COR-L47 (cell line): ENCODE results near the gene LCTL.
A peak's percentile ranks its signal among the peaks of the same experiment; 100 is the strongest.

ENCODE experiments used
- DNase-seq: peaks from one replicate; lab custom pipeline; 2025; lab: John Stamatoyannopoulos, UW

Gene LCTL, protein sequence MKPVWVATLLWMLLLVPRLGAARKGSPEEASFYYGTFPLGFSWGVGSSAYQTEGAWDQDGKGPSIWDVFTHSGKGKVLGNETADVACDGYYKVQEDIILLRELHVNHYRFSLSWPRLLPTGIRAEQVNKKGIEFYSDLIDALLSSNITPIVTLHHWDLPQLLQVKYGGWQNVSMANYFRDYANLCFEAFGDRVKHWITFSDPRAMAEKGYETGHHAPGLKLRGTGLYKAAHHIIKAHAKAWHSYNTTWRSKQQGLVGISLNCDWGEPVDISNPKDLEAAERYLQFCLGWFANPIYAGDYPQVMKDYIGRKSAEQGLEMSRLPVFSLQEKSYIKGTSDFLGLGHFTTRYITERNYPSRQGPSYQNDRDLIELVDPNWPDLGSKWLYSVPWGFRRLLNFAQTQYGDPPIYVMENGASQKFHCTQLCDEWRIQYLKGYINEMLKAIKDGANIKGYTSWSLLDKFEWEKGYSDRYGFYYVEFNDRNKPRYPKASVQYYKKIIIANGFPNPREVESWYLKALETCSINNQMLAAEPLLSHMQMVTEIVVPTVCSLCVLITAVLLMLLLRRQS

DNA sequence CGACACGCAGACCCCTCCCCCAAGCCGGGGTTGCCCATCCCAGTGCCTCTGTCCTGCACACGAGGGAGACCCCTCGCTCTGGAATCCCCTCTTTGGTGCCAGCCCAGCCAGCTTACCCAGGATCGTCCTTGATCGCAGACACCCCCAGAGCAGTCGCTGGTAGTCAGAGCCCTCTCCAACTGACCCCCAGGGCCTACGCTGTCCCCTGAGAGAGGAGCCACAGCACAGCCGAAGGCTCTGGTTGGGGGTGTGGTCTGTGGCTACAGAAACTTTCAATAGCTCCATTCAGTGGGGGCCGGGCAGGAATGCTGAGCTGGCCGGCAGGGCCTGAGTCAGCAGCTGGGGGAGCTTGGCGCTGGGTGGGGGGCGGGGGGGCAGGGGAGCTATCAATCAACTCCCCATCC lies at the start of gene LCTL:
Gene LCTL, minus strand, starts transcription at position 258 of the 404 bp plus-strand sequence. CDS start 633 bp downstream, outside the sequence.
- no peak for DNase-seq

- DNase-seq: no peak
Observed at GRCh38 chr15:66614951-66615760, 49.4 kb upstream of the LCTL start.

- DNase-seq: no peak
Observed at GRCh38 chr15:66614456-66614855, 48.7 kb upstream of the LCTL start.

- DNase-seq: no peak
Observed at GRCh38 chr15:66613743-66614142, 47.9 kb upstream of the LCTL start.

GRCh38 chr15:66611257-66612053 lies 45.7 kb upstream of the LCTL start:
- no peak for DNase-seq

- no peak for DNase-seq
Observed at GRCh38 chr15:66609876-66610275, 44.1 kb upstream of the LCTL start.

DNA sequence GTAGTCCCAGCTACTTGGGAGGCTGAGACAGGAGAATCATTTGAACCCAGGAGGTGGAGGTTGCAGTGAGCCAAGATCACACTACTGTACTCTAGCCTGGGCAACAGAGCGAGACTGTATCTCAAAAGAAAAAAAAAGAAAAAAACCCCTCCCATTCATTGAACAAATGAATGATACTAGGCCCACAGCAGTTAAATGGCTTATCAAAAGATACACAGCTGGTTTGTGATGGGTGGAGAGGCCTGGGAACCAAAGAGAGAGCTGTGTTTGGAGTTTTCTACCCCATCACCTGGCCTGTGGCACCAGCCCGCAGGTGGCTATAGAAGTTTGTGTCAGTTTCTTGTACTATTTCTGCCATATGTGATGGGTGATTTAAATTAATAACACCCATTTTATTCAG lies 43.1 kb upstream of the LCTL start:
- no peak for DNase-seq

DNA sequence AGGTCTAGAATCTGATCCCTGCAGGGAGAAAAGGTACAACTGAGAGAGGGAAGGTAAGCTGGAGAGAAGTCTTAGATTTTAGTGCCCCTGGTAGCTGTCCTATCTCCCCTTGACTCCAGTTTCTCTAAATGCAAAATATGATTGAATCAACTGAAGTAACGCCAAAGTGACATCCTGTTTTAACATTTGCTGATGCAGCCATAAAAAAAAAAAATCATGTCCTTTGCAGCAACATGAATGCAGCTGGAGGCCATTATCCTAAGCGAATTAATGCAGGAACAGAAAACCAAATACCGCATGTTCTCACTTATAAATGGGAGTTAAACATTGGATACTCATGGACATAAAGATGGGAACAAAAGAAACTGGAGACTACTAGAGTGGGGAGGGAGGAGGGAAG lies 42.4 kb upstream of the LCTL start:
- DNase-seq: no peak

- peak; percentile 69 for DNase-seq
Observed at GRCh38 chr15:66603301-66604179, 37.7 kb upstream of the LCTL start.

- no peak for DNase-seq
Observed at GRCh38 chr15:66601521-66601920, 35.7 kb upstream of the LCTL start.

DNA sequence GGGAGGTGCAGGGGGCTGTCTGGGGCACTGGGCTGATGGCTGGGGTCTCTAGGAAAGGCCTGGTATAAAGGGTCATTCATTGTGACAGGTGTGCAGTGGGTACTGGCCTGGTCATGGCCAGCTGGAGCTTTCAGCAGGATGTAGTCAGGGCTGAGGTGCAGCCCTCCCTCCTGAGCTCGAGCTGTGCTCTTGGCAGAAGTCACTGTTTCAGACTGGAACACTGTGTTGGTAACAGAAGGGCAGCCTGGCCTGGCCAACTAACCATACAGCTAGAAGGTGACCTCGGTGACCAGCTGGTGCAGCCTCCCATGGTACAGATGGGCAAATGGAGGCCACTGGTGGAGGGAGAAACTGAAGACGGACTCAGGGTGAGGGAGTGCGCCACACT lies 34.4 kb upstream of the LCTL start:
- DNase-seq: no peak

DNA sequence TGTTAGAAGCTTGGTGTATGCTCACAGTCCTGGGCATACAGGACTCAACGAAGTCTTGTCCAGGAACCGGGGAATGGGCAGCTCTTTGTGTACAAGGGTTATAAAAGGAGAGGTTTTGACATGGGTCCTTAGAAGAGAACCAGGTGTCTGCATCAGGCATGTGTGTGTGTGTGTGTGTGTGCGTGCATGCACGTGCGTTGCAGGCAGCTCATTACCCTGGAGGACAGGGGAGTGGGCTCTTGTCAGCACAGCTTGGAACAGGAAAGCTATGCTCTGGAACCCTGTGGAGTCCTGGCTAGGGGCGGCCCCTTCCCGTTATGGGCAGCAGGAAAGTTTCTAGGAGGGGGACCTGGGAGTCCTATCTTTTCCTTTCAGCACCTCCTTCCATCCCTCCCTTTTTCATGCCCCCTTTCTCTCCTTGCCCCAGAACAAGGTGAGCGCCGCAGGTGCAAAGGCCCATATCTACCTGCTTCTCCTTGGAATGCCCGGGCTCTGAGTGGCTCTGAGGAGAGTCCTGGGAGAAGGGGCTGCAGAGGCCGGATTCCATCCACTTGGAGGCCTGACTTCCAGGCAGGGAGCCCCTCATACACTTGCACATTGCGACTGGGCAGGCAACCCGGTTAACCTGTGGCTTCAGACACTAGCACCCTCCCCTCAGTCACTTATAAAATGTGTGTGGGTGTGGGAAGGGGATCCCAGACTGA lies 33.9 kb upstream of the LCTL start:
- no peak for DNase-seq

GRCh38 chr15:66598095-66598815 lies 32.5 kb upstream of the LCTL start:
- DNase-seq: no peak

- DNase-seq: peak; percentile 20
Observed at GRCh38 chr15:66595931-66596545, 30.2 kb upstream of the LCTL start.

GRCh38 chr15:66595332-66595731 lies 29.5 kb upstream of the LCTL start:
- no peak for DNase-seq

DNA sequence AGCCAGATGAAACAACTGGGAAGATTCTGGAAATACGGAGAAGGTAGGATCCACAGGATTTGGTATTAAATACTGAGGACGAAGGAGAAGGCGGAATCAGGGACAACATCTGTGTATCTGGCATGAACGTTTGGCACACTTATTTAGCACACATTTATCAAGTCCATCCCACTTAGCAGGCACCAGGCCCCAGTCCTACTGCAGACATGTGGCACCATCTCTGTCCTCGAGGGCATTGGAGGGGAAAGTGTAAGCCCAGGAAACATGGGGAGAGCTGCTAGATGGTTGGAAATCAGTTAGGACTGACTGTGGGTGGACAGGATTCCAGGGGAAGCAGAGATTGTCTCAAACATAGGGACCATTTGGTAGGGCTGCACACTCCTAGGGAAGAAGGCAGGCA lies 29.0 kb upstream of the LCTL start:
- DNase-seq: no peak

GRCh38 chr15:66594344-66594743 lies 28.5 kb upstream of the LCTL start:
- no peak for DNase-seq

DNA sequence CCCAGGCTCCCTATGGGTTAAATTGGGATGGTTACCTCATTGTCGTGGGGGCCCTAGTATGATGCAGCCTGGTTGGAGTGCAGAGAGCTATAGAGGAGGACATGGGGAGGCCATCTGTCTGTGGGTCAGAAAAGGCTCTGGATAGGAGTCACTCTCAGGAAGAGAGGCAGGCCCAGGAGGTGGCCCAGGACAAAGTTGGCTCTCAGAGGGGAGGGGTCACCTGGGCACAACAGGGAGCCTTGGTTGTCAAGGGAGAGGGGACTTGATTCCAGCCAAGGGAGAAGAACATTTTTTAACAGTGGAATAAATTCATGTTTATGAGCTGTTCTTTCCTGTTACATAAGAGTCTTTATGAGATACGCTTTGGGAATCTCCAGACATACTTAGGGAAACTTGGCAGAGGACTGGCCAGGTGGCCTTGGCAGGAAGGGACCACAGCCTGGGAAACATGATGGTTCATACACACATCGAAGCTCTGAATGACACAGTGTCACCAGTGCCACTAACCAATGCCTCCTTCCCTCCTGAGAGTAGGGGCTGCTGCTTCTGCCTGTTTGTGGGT lies 27.5 kb upstream of the LCTL start:
- DNase-seq: no peak
